ENCODE measurements around the gene XYLB.
A peak's percentile ranks its signal among the peaks of the same experiment; 100 is the strongest.
"Not testable (repeated sequence)": the region's sequence is repeated elsewhere in the genome, so short reads cannot be mapped to it uniquely, and the experiment has no call there.

Gene XYLB

DNA sequence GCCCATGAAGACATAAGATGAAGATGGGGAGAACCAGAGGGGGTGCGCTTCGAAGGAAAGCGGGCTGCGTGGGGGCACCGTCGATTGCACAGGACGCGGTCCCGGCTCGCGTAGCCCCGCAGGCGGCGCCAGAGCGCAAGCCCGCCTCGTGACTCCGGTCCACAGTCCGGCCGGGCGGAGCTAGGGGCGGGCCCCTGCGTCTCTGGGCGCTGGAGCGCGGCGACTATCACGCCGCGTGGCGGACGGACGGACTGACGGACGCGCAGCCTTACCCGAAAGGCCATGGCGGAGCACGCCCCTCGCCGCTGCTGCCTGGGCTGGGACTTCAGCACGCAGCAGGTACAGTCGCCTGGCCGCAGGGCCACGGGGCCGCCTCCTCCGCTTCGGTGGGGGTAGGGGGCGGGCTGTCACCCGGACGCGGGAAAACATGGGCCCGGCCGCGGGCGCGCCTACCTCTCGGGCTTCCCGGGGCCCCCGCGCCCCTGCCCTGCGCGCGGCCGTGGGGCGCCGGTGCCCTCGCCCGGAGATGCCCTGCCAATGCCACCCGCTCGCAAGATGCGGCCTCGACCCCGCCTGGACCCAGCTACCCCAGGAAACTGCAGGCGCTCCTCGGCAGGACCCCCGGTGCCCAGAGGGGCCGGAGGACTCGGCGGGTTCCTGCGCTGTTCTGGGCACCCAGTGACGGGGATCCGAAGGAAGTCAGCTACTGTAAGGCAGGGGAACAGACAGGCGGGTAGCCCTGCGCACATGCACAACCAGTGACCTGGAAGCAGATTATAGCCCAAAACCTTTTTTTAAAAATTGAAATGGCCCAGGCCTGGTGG lies at the start of gene XYLB:
TSS of gene XYLB (plus strand) at position 199 of the 824 bp plus-strand sequence. CDS start at position 283, 84 bp downstream.
- peak; percentile 54 to 92 for DNase-seq

GRCh38 chr3:38297053-38297452 lies 49.5 kb upstream of the XYLB start:
- not testable (repeated sequence) for DNase-seq

- DNase-seq, result no peak
Observed at GRCh38 chr3:38297537-38297936, 49.0 kb upstream of the XYLB start.

- DNase-seq, result no peak
Observed at GRCh38 chr3:38297947-38298711, 48.5 kb upstream of the XYLB start.

- no peak for DNase-seq
Observed at GRCh38 chr3:38306941-38307340, 39.6 kb upstream of the XYLB start.

- DNase-seq, result no peak
Observed at GRCh38 chr3:38307599-38307998, 39.0 kb upstream of the XYLB start.

DNA sequence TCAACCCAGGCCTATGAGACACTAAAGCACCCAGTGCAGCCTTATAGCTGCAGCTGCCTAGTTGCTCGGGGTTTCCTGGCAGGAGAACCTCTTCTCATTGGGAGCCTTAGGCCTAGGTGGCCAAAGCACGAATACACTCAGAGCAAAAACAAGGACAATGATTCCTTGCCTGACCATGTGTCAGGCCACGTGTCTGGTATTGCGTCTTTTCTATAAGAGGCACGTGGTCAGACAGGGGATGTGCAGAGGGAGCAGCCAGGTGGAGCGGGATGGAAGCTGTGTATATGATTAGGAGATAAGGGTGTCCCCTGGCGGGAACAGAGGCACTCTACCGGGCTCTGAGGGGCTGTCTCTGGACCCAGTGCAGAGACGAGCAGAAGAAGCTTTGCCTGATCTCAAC lies 38.1 kb upstream of the XYLB start:
- no peak for DNase-seq

DNA sequence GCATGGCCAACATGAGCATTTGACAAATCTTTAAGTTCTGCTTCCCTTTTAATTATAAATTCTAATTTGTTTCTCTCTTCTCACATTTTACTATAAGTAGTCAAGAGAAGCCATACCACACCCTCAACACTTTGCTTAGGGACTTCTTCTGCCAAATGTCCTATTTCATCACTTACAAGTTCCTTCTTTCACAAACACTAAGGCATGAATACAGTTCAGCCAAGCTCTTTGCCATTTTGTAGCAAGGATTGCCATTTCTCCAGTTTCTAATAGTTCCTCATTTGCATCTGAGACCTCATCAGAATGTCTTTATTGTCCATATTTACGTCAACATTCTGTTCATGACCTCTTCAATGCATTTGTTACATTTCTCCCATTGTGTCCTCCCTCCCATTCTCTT lies 35.1 kb upstream of the XYLB start:
- DNase-seq, result no peak

GRCh38 chr3:38311941-38312340 lies 34.6 kb upstream of the XYLB start:
- DNase-seq, result no peak

DNA sequence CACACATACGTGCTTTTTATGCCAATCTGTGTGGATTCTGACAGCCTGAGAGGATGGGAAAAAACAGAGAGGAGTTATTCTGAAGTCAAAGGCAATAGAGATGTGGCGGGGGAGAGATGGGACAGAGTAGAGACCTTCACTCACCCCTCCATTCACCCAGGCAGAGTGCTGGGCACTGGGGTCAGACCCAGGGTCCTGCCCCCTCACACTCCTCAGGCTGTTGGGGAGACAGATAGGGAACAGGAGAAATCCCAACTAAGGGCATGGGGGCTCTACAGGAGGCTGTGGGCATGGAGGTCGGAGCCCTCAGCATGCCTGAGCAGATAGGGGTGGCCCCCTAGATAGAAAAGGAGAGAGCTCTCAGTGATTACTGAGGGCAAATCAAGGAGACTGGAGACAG lies 34.2 kb upstream of the XYLB start:
- no peak for DNase-seq

GRCh38 chr3:38313263-38313662 lies 33.3 kb upstream of the XYLB start:
- no peak for DNase-seq

DNA sequence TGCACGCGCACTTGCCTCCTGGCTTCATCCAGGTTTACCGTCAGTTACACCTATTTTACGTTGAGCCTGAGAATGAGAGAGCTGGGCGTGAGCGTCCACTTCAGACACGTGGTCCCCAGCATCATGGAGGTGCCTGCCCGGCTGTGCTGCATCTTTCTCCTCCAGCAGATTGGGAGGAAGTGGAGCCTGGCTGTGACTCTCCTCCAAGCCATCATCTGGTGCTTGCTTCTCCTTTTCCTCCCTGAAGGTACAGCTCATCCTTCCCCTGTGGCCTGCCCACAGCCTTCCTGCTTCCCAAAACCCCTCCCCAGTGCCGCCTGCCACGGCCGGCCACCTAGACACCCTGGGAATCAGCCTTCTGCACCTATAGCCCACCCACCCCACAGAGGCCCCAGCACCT lies 32.9 kb upstream of the XYLB start:
- no peak for DNase-seq

GRCh38 chr3:38314112-38314763 lies 32.3 kb upstream of the XYLB start:
- no peak for DNase-seq

DNA sequence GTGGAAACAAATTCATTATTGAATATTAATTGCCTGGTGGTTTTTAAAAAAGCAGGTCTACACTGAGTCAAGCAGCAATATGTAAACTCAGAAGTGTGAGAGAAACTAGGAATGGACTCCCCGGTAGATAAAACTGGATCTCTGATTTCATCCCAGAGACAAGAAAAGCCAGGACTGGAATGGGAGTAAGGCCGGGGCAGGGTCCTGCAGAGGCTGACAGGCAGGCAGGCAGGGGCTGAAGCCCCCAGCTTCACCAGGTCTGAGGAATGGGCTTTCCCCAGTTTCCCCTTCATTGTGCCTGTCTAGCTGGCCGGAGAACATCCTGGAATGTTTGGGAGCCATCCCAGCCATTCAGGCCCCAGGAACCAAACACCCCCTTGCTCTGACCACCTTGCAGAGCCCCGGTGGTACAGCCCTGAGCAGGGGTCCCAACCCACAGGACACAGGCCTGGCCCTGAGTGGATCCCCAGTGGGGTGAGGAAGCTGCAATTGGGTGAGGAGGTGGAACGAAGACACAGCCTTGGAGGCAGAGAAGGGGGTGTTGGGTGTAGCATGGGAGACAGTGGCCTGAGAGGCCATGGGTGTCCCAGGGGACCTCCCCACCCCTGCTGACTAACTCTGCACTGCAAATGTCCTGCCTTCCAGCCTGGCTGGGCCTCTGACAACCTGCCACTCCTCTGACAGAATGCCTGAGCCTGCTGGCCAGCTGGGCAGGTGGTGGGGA lies 31.7 kb upstream of the XYLB start:
- no peak for DNase-seq

GRCh38 chr3:38315488-38316230 lies 30.9 kb upstream of the XYLB start:
- DNase-seq, result no peak

GRCh38 chr3:38316356-38317191 lies 30.0 kb upstream of the XYLB start:
- DNase-seq, result no peak

DNA sequence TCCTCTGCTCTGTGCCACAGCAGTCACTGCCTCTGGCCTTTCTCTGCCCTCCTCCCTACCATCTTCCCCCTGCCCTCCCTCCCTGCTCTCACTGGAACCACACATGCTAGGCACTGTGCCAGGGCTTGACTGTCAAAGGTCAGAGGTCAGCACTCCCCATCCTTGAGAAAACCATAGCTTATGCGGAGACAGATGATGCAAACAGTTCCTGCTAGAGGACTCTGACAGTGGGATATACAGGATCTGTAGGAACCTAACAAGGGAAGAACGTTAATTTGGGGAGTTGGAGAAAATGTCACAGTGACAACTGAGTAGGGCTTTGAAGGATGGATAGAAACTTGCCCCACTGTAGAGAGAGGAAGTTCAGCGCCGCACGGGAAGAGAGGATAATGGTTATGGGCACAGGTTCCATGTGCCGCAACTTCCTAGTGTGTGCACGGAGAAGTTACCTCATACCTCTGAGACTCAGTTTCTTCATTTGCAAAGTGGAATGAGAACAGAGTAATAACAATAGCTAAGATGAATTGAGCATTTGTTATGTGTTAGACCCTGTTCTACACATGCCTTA lies 29.3 kb upstream of the XYLB start:
- no peak for DNase-seq

DNA sequence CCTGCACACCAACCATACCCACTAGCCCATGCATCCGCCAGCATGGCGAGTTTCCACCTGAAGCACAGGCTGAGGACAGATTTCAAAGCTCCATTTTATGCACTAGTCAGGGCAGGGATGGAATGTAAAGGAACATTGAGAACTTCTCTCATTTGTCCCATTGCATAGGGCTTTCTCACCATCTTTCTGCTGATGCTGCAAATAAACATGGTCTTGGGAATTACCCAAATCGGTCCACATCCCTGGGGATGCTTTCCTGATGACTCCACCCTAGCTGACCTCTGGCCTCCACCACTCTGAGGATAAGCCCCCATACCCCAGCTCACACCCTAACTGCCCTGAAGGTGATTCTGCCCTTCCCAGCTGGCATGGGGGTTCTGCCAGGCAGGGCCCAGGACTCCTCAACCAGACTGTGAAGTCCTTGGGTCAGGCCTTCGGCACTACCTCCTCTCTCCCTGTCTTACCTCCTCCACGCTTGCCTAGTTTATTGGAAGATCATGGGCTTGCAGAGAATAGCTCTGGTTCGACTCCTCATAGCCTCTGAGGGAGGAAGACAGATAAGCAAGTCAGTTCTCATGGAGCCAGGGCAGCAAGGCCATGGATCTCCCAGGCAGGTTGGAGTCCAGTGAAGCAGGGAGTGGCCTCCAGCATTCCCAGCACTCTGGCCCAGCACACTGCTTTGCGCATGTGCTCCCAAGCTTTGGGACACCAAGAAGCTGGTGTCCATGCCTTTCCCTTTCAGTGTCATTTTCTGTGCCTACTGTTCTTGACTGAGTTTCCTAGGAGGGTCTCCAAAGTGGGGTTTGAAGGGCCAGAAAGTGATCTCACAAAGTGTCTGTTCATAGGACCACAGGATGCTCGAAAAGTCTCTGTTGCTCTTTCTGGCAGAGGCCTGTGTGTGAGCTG lies 27.6 kb upstream of the XYLB start:
- DNase-seq, result no peak

- DNase-seq, result not testable (repeated sequence)
Observed at GRCh38 chr3:38320638-38321037, 25.9 kb upstream of the XYLB start.

GRCh38 chr3:38323060-38323459 lies 23.5 kb upstream of the XYLB start:
- DNase-seq, result no peak
